Esophagus muscularis mucosa (tissue), 4 donors: ENCODE data around the gene DYNC1I2. TPM values are rescaled to one million over a fixed set of nuclear protein-coding genes. Genes with fewer than 3 reads are reported as not detected.

Source experiments
- DNase-seq: peaks from one replicate; pipeline ENCODE4 v3.0.0-alpha.2; 2017; ENCODE audit errors: extremely low spot score
- H3K27ac ChIP-seq, 4 donors: fragments of 200-600 bp; sonication (generic); replicated peaks in 1 of 4; 1 replicate in 3 of 4; 2 replicates in 1 of 4; pipeline ENCODE4 v1.5.1; 2016 to 2019; ENCODE audit warnings: mild to moderate bottlenecking in 1 of 4
- H3K27me3 ChIP-seq, 4 donors: fragments of 200-600 bp; sonication (generic); one replicate each; pipeline versions ENCODE4 v1.5.1 to v1.6.0; 2016 to 2019
- H3K36me3 ChIP-seq, 4 donors: fragments of 200-600 bp; sonication (generic); one replicate each; pipeline ENCODE4 v1.5.1; 2016 to 2019
- H3K4me1 ChIP-seq, 4 donors: fragments of 200-600 bp; sonication (generic); one replicate each; pipeline ENCODE4 v1.5.1; 2016 to 2019
- H3K4me3 ChIP-seq, 4 donors: fragments of 200-600 bp; sonication (generic); 1 replicate in 2 of 4; 2 replicates in 2 of 4; pipeline ENCODE4 v1.5.1; 2016 to 2019; ENCODE audit warnings: mild to moderate bottlenecking in 4 of 4, moderate library complexity in 1 of 4
- H3K9me3 ChIP-seq, 4 donors: fragments of 200-600 bp; sonication (generic); 1 replicate in 3 of 4; 2 replicates in 1 of 4; pipeline ENCODE4 v1.5.1; 2016 to 2019
- CTCF ChIP-seq, 3 experiments: fragments of 200-600 bp in 2 of 3; fragments of 450-650 bp in 1 of 3; sonication (generic) in 2 of 3; IDR thresholded peaks; one replicate each; pipeline ENCODE4 v1.5.1; 2017 to 2019; ENCODE audit warnings: antibody characterized with exemption in 3 of 3, mild to moderate bottlenecking in 2 of 3, moderate library complexity in 1 of 3
- EP300 ChIP-seq: sonication (generic); formaldehyde crosslinking; IDR thresholded peaks from one replicate; pipeline ENCODE4 v1.6.1; 2017; ENCODE audit warnings: antibody characterized with exemption
- POLR2A ChIP-seq: fragments of 450-650 bp; IDR thresholded peaks from one replicate; pipeline ENCODE4 v1.6.1; 2017; ENCODE audit warnings: antibody characterized with exemption, moderate library complexity, mild to moderate bottlenecking, low read depth
- POLR2AphosphoS5 ChIP-seq, 2 donors: sonication (generic); formaldehyde crosslinking; IDR thresholded peaks; one replicate each; pipeline ENCODE4 v1.6.1; 2017; ENCODE audit warnings: antibody characterized with exemption in 2 of 2
- WGBS: methylation state at CpG from one replicate; pipeline ENCODE4 v1.1.5; 2018; 5-methylcytosine and 5-hydroxymethylcytosine counted together
- intact Hi-C: fragments of 100-400 bp; cut with DNase I; formaldehyde crosslinking; loops from one replicate; pipeline ENCODE4 v1.15.1; 2023
- total RNA-seq, 4 donors: library from RNA; depleted of rRNA; stranded (reverse); fragments of >200 nt; gene quantifications; one replicate each; pipeline versions ENCODE4 v1.1.0 to v1.2.1, GENCODE V29; 2016

DYNC1I2 gene
- total RNA-seq = 100 to 1,000 TPM in 3 of 4 donors, 10 to 100 TPM in 1; 99.1 to 122 (median 112) TPM

GRCh38 chr2:171687287-171688128 is at the start of gene DYNC1I2:
DYNC1I2 (plus strand) TSS chr2:171687469; CDS start chr2:171690156, 2,687 bp downstream.
- intact Hi-C loops = loop anchor here (10.0 kb wide), 2 partner anchors 93 to 253 kb away; partner anchors contain the start of genes DCAF17 and METTL8
- H3K36me3 ChIP-seq = peaks cover 0 to 16% (median 9%) of the 10 kb centered on the region in 4 donors
- no peaks in the 10 kb centered on the region for H3K27me3 ChIP-seq
- TF ChIP-seq EP300 = no peak
- peak in 1 of 3 experiments; percentile 9 for TF ChIP-seq CTCF (IDR thresholded peaks at IDR 0.05)
- TF ChIP-seq POLR2A = no peak
- peak; percentile 79 to 84 for TF ChIP-seq POLR2AphosphoS5 (IDR thresholded peaks at IDR 0.05)
- H3K9me3 ChIP-seq = no peaks in the 10 kb centered on the region
- WGBS = under 1% methylated on average over 31 of the region's 51 CpGs
- peaks cover 15 to 28% (median 25%) of the 10 kb centered on the region in 4 donors for H3K4me1 ChIP-seq
- H3K27ac ChIP-seq = peak within 1 kb of the TSS; percentile 76 to 87 (median 85)
- peak; percentile 97 for DNase-seq
- H3K4me3 ChIP-seq = peak within 1 kb of the TSS; percentile 74 to 94 (median 87)

GRCh38 chr2:171651667-171652415 is 35.4 kb upstream of the DYNC1I2 start:
- no peak for DNase-seq
- TF ChIP-seq CTCF (IDR thresholded peaks at IDR 0.05) (no peak), POLR2A (no peak), EP300 (no peak), POLR2AphosphoS5 (IDR thresholded peaks at IDR 0.05) (no peak)
- Histone ChIP-seq H3K9me3 (peaks cover 0 to 9% (median 3%) of the 10 kb centered on the region in 4 donors), H3K4me1 (no peaks in the 10 kb centered on the region), H3K36me3 (no peaks in the 10 kb centered on the region), H3K27me3 (peaks cover 0 to 8% (median 0%) of the 10 kb centered on the region in 4 donors), H3K4me3 (no peak overlapping the region), H3K27ac (no peak overlapping the region)
- intact Hi-C loops = no loop called here

- peaks cover 0 to 6% (median 0%) of the 10 kb centered on the region in 4 donors for H3K27me3 ChIP-seq
- no peak overlapping the region for H3K27ac ChIP-seq
- H3K4me3 ChIP-seq = no peak overlapping the region
- no peaks in the 10 kb centered on the region for H3K36me3 ChIP-seq
- TF ChIP-seq EP300 (no peak), CTCF (IDR thresholded peaks at IDR 0.05) (no peak), POLR2AphosphoS5 (IDR thresholded peaks at IDR 0.05) (no peak), POLR2A (no peak)
- H3K4me1 ChIP-seq = no peaks in the 10 kb centered on the region
- intact Hi-C loops = no loop called here
- DNase-seq = no peak
- peaks cover 0 to 9% (median 3%) of the 10 kb centered on the region in 4 donors for H3K9me3 ChIP-seq
These were observed 34.9 kb upstream of the DYNC1I2 start for GRCh38 chr2:171652416-171652785.

GRCh38 chr2:171655586-171655985 is 31.7 kb upstream of the DYNC1I2 start:
- H3K4me1 ChIP-seq = no peaks in the 10 kb centered on the region
- no peak overlapping the region for H3K4me3 ChIP-seq
- H3K27ac ChIP-seq = no peak overlapping the region
- 67% methylated on average over 1 of the region's 1 CpG for whole genome bisulfite sequencing
- intact Hi-C loops = no loop called here
- peaks cover 0 to 6% (median 0%) of the 10 kb centered on the region in 4 donors for H3K27me3 ChIP-seq
- no peak for DNase-seq
- no peaks in the 10 kb centered on the region for H3K36me3 ChIP-seq
- H3K9me3 ChIP-seq = peaks cover 0 to 9% (median 3%) of the 10 kb centered on the region in 4 donors
- TF ChIP-seq POLR2AphosphoS5 (IDR thresholded peaks at IDR 0.05) = no peak
- TF ChIP-seq CTCF (IDR thresholded peaks at IDR 0.05) = no peak
- TF ChIP-seq POLR2A = no peak
- no peak for TF ChIP-seq EP300
